ENCODE measurements around the gene EDN1. TPM values are rescaled to one million over a fixed set of nuclear protein-coding genes. Genes with fewer than 3 reads are reported as not detected.

Gene EDN1
- total RNA-seq, 1 donor, result 1.4 TPM

DNA sequence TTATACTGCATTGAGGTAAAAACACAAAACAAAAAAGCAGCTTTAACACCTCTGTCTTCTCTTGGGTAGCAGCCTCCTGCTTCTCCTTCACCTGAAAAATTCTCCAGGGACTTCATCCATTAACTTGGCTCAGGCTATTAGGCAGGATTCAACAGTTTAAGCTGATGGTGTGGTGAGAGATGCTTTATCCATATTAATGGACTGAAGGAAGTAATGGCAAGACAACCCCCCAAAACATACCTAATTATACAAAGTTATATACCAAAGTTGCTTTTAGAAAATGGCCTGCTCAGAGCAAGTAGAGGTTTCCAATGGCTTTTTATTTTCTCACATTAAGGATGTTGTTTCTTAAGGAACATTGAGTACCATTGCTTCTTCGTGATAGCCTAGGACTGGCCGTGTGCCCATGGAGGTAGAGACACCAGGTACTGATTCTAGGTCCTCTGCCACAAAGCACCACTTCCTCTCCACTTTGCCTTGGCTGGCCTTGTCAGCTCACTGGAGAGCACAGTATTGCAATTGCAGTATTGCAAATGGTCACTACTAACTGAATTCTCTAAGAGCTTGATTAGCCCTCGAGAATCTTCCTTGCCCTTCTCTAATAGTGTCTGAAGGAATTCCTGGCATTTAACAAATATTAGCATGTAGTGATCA, 7.3 kb downstream of the EDN1 start:
- Histone ChIP-seq H3K4me2 (ENCODE audit: insufficient read depth, low read length) (no peak overlapping the region), H3K36me3 (ENCODE audit: insufficient read depth, low read length) (no peaks in the 10 kb centered on the region), H3K27ac (ENCODE audit: low read depth, low read length) (no peak overlapping the region), H3K27me3 (ENCODE audit: insufficient read depth, low read length) (no peaks in the 10 kb centered on the region), H4K20me1 (ENCODE audit: insufficient read depth, low read length) (no peaks in the 10 kb centered on the region), H3K4me1 (ENCODE audit: insufficient read depth, low read length) (peaks cover 13% of the 10 kb centered on the region), H3K4me3 (ENCODE audit: insufficient read depth, low read length) (no peak overlapping the region), H3K79me2 (ENCODE audit: insufficient read depth, low read length) (peaks cover under 1% of the 10 kb centered on the region), H2AFZ (ENCODE audit: low read length) (no peak overlapping the region), H3K9me3 (ENCODE audit: low read depth, low read length) (no peaks in the 10 kb centered on the region)
- TF ChIP-seq, protein P1, sequence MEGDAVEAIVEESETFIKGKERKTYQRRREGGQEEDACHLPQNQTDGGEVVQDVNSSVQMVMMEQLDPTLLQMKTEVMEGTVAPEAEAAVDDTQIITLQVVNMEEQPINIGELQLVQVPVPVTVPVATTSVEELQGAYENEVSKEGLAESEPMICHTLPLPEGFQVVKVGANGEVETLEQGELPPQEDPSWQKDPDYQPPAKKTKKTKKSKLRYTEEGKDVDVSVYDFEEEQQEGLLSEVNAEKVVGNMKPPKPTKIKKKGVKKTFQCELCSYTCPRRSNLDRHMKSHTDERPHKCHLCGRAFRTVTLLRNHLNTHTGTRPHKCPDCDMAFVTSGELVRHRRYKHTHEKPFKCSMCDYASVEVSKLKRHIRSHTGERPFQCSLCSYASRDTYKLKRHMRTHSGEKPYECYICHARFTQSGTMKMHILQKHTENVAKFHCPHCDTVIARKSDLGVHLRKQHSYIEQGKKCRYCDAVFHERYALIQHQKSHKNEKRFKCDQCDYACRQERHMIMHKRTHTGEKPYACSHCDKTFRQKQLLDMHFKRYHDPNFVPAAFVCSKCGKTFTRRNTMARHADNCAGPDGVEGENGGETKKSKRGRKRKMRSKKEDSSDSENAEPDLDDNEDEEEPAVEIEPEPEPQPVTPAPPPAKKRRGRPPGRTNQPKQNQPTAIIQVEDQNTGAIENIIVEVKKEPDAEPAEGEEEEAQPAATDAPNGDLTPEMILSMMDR (IDR thresholded peaks at IDR 0.05; ENCODE audit: extremely low read depth, low read depth, low read length), result no peak
- no peak for DNase-seq (ENCODE audit: insufficient read length, low spot score, missing footprints)

DNA sequence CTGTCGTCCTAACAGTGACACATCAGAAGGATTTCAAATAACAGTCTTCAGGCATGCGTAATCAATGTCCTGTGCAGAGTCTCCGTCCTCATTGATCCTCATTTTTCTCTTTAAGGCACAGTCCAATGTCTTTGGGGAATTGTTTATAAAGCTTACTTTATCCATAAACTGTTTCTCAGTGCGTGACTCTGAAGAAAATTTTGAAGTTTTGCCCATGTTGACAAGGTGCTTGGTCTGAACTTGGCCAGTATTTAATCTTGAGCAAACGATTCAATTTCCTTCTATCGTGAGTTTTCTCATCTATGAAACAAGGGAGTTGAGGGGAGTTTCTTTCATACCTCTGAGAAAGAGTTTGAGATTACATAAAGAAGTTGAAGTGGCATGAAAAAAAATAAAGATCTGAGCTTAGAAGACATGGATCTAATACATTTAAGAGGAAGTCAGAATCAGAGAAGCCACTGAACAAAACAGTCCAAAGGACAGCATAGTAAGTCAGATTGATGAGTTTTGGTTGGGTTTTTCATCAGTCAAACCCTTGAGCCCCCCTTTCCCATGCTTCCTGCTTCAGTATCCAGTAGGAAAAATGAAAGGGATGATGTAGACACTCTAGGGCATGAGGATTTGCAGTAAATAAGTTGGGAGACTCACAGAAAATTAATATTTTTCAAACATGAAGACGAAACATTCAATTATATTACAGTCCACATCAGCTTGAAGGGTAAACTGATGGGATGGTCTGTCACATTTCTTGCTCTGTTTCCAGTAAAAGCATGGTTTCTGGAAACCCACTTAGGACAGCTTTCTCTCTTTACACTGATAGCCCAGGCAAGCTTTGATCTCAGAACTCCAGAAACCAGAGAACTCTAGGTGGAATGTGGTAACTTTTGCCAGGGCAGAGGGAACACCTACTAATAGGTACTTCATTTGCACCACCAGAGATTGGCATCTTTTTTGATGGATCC, 8.1 kb downstream of the EDN1 start:
- TF ChIP-seq, protein P1 (IDR thresholded peaks at IDR 0.05; ENCODE audit: extremely low read depth, low read depth, low read length), result no peak
- Histone ChIP-seq H3K27me3 (ENCODE audit: insufficient read depth, low read length) (no peaks in the 10 kb centered on the region), H2AFZ (ENCODE audit: low read length) (no peak overlapping the region), H3K9me3 (ENCODE audit: low read depth, low read length) (no peaks in the 10 kb centered on the region), H3K27ac (ENCODE audit: low read depth, low read length) (no peak overlapping the region), H3K4me3 (ENCODE audit: insufficient read depth, low read length) (no peak overlapping the region), H3K4me1 (ENCODE audit: insufficient read depth, low read length) (peaks cover 13% of the 10 kb centered on the region), H3K4me2 (ENCODE audit: insufficient read depth, low read length) (no peak overlapping the region), H3K36me3 (ENCODE audit: insufficient read depth, low read length) (no peaks in the 10 kb centered on the region), H4K20me1 (ENCODE audit: insufficient read depth, low read length) (no peaks in the 10 kb centered on the region), H3K79me2 (ENCODE audit: insufficient read depth, low read length) (no peaks in the 10 kb centered on the region)
- peak; percentile 23 for DNase-seq (ENCODE audit: insufficient read length, low spot score, missing footprints)

DNA sequence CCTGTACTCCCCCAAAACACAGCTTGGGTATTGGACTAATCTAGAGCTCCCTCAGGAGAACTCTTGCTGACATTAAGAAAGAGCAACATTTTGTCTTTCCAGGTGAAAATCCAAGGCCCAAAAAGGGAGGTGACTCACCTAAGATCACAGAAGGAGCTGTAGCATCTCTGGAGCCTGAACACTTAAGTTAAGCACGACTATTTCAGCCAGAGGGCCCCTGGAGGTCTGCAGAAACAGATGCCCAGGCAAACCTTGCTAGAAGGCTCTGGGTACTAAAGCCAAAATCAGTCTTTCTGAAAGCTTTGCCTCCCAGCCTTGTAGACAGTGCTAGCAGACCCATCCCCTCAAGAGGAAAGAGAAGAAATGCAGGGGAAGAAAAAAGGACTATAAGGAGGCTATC, 8.8 kb downstream of the EDN1 start:
- Histone ChIP-seq H3K27ac (ENCODE audit: low read depth, low read length) (no peak overlapping the region), H3K4me1 (ENCODE audit: insufficient read depth, low read length) (peaks cover 13% of the 10 kb centered on the region), H3K27me3 (ENCODE audit: insufficient read depth, low read length) (no peaks in the 10 kb centered on the region), H3K79me2 (ENCODE audit: insufficient read depth, low read length) (no peaks in the 10 kb centered on the region), H3K4me2 (ENCODE audit: insufficient read depth, low read length) (no peak overlapping the region), H3K9me3 (ENCODE audit: low read depth, low read length) (no peaks in the 10 kb centered on the region), H4K20me1 (ENCODE audit: insufficient read depth, low read length) (no peaks in the 10 kb centered on the region), H3K4me3 (ENCODE audit: insufficient read depth, low read length) (no peak overlapping the region), H2AFZ (ENCODE audit: low read length) (no peak overlapping the region), H3K36me3 (ENCODE audit: insufficient read depth, low read length) (no peaks in the 10 kb centered on the region)
- no peak for DNase-seq (ENCODE audit: insufficient read length, low spot score, missing footprints)
- TF ChIP-seq, protein P1 (IDR thresholded peaks at IDR 0.05; ENCODE audit: extremely low read depth, low read depth, low read length), result no peak

DNA sequence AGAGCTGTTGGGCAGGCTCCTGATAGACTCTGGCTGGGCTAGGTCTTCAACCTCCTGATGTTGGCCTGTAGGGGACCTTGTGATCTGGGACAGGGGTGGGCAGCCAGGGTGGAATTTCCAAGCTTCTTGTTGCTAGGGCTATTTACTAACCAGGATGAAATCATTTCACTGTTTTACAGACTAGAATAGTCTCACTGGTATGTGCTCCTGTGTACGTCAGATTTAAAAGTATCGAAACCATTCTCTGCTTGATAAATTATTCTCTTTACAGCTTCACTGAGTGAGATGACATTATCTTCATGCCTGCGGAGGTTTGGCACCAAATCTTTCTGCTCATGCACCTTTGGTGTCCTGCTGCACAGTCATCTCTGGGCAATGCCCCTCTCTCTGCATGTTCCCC, 10.9 kb downstream of the EDN1 start:
- Histone ChIP-seq H3K4me2 (ENCODE audit: insufficient read depth, low read length) (no peak overlapping the region), H3K27me3 (ENCODE audit: insufficient read depth, low read length) (no peaks in the 10 kb centered on the region), H3K4me1 (ENCODE audit: insufficient read depth, low read length) (peaks cover 7% of the 10 kb centered on the region), H3K36me3 (ENCODE audit: insufficient read depth, low read length) (no peaks in the 10 kb centered on the region), H2AFZ (ENCODE audit: low read length) (no peak overlapping the region), H4K20me1 (ENCODE audit: insufficient read depth, low read length) (no peaks in the 10 kb centered on the region), H3K79me2 (ENCODE audit: insufficient read depth, low read length) (no peaks in the 10 kb centered on the region), H3K4me3 (ENCODE audit: insufficient read depth, low read length) (no peak overlapping the region), H3K9me3 (ENCODE audit: low read depth, low read length) (no peaks in the 10 kb centered on the region), H3K27ac (ENCODE audit: low read depth, low read length) (no peak overlapping the region)
- DNase-seq (ENCODE audit: insufficient read length, low spot score, missing footprints), result no peak
- TF ChIP-seq, protein P1 (IDR thresholded peaks at IDR 0.05; ENCODE audit: extremely low read depth, low read depth, low read length), result no peak
